T-cell (primary cell): ENCODE data around the gene DIP2C. TPM values are rescaled to one million over a fixed set of nuclear protein-coding genes. Genes with fewer than 3 reads are reported as not detected.
"Not testable (repeated sequence)": the region's sequence is repeated elsewhere in the genome, so short reads cannot be mapped to it uniquely, and the experiment has no call there.

Experiments used
- ATAC-seq, 4 experiments: fragments of 200-7000 bp in 3 of 4; fragments of 150-1000 bp in 1 of 4; cut with Tn5 transposase; replicated peaks in 1 of 4; 1 replicate in 3 of 4; 2 replicates in 1 of 4; pipeline ENCODE4 v1.10.0; 2021; ENCODE audit warnings: moderate library complexity in 3 of 4, mild to moderate bottlenecking in 2 of 4, moderate number of reproducible peaks in 1 of 4
- CTCF ChIA-PET, 2 donors: fragments of 300-600 bp; sonication (Branson Sonifier 250); formaldehyde crosslinking; loops; one replicate each; lab custom pipeline; 2022; ENCODE audit warnings: antibody characterized with exemption in 2 of 2; lab: Charles Lee
- POLR2A ChIA-PET, 2 donors: fragments of 300-600 bp; sonication (Branson Sonifier 250); formaldehyde crosslinking; loops; one replicate each; lab custom pipeline; 2022; ENCODE audit warnings: antibody characterized with exemption in 2 of 2; lab: Charles Lee
- DNase-seq, 35 experiments: peaks; one replicate each; pipeline versions ENCODE4 v3.0.0 to v3.0.0-alpha.2; 2013 to 2023
- H3K27ac ChIP-seq: one replicate; pipeline ENCODE4 v1.5.1; 2013; ENCODE audit warnings: low read length
- H3K27me3 ChIP-seq, 2 experiments: replicated peaks in 1 of 2; 1 replicate in 1 of 2; 2 replicates in 1 of 2; pipeline versions ENCODE4 v1.6.1 to v1.7.0; 2013; ENCODE audit warnings: low read length in 1 of 2, mixed read lengths in 1 of 2; ENCODE audit not compliant: control insufficient read depth in 2 of 2, insufficient read depth in 2 of 2; ENCODE audit errors: extremely low read depth in 1 of 2
- H3K36me3 ChIP-seq, 2 donors: 1 replicate in 1 of 2; 2 replicates in 1 of 2; pipeline versions ENCODE4 v1.6.1 to v1.7.0; 2013; ENCODE audit warnings: low read length in 1 of 2; ENCODE audit not compliant: control insufficient read depth in 2 of 2, insufficient read depth in 1 of 2; ENCODE audit errors: extremely low read depth in 1 of 2
- H3K4me1 ChIP-seq, 2 experiments: 1 replicate in 1 of 2; 2 replicates in 1 of 2; pipeline versions ENCODE4 v1.6.1 to v1.7.0; 2013; ENCODE audit warnings: low read length in 2 of 2, mixed read lengths in 1 of 2; ENCODE audit not compliant: insufficient read depth in 2 of 2, control insufficient read depth in 1 of 2; ENCODE audit errors: extremely low read depth in 1 of 2
- H3K4me3 ChIP-seq, 2 donors: 1 replicate in 1 of 2; 2 replicates in 1 of 2; pipeline versions ENCODE4 v1.5.1 to v1.7.0; 2013; ENCODE audit warnings: mild to moderate bottlenecking in 2 of 2, low read length in 1 of 2, moderate library complexity in 1 of 2; ENCODE audit not compliant: control insufficient read depth in 1 of 2; ENCODE audit errors: extremely low read depth in 1 of 2
- H3K9me3 ChIP-seq: 2 replicates; pipeline ENCODE4 v1.7.0; 2013
- H3K27ac Mint-ChIP-seq, 2 donors: one replicate each; pipeline ENCODE4 v1.8.0; 2020 to 2021; ENCODE audit warnings: mild to moderate bottlenecking in 2 of 2, mixed read lengths in 2 of 2
- H3K27me3 Mint-ChIP-seq, 2 donors: one replicate each; pipeline ENCODE4 v1.8.0; 2021 to 2022; ENCODE audit warnings: mixed read lengths in 2 of 2
- H3K36me3 Mint-ChIP-seq: one replicate; pipeline ENCODE4 v1.8.0; 2021; ENCODE audit warnings: mixed read lengths
- H3K4me1 Mint-ChIP-seq, 3 donors: one replicate each; pipeline ENCODE4 v1.8.0; 2020 to 2022; ENCODE audit warnings: mixed read lengths in 3 of 3, mild to moderate bottlenecking in 1 of 3
- H3K4me3 Mint-ChIP-seq, 3 donors: one replicate each; pipeline ENCODE4 v1.8.0; 2020 to 2022; ENCODE audit warnings: mild to moderate bottlenecking in 3 of 3, mixed read lengths in 3 of 3, moderate library complexity in 3 of 3
- H3K9me3 Mint-ChIP-seq, 3 donors: one replicate each; pipeline ENCODE4 v1.8.0; 2020 to 2022; ENCODE audit warnings: mixed read lengths in 3 of 3
- WGBS: methylation state at CpG from one replicate; pipeline ENCODE4 v1.1.5; 2013; ENCODE audit warnings: missing lambda C conversion rate; ENCODE audit not compliant: insufficient coverage; 5-methylcytosine and 5-hydroxymethylcytosine counted together
- total RNA-seq, 35 experiments: library from RNA in 6 of 35; stranded (reverse) in 6 of 35; fragments of 120-200 nt in 1 of 35; gene quantifications; one replicate each; pipeline versions ENCODE4 v1.2.1 to v1.2.4 and lab custom pipeline; 2013 to 2026

Gene DIP2C
- total RNA-seq, 5 donors from 2014 or later (not counting 1 experiment from before 2014, with no cell fraction given) = 2.7 to 7.4 (median 4.5) TPM

- Histone ChIP-seq H3K27me3 (no peaks in the 10 kb centered on the region), H3K9me3 (no peaks in the 10 kb centered on the region), H3K4me3 (no peak overlapping the region), H3K36me3 (no peaks in the 10 kb centered on the region), H3K4me1 (no peaks in the 10 kb centered on the region), H3K27ac (no peak overlapping the region)
- CTCF ChIA-PET = no interaction called here
- DNase-seq (no peak), ATAC-seq (no peak)
- WGBS = 95% methylated on average over 6 of the region's 11 CpGs
- Mint-ChIP-seq H3K27ac (no peak overlapping the region), H3K4me3 (no peak overlapping the region), H3K27me3 (no peaks in the 10 kb centered on the region), H3K4me1 (peaks cover 0 to 7% (median 3%) of the 10 kb centered on the region in 3 donors), H3K9me3 (no peaks in the 10 kb centered on the region), H3K36me3 (no peaks in the 10 kb centered on the region)
- POLR2A ChIA-PET = no interaction called here
Measured at GRCh38 chr10:267705-268104, 421.8 kb downstream of the DIP2C start.

- no peak overlapping the region for H3K27ac ChIP-seq
Measured at GRCh38 chr10:266974-267425, 422.5 kb downstream of the DIP2C start.

GRCh38 chr10:265816-266588 is 423.5 kb downstream of the DIP2C start:
- H3K27ac ChIP-seq, H3K4me1 ChIP-seq, H3K27me3 ChIP-seq, H3K9me3 ChIP-seq, H3K27ac Mint-ChIP-seq, POLR2A ChIA-PET, H3K4me3 Mint-ChIP-seq, H3K36me3 Mint-ChIP-seq, DNase-seq, CTCF ChIA-PET, H3K27me3 Mint-ChIP-seq, H3K4me1 Mint-ChIP-seq, H3K9me3 Mint-ChIP-seq, H3K36me3 ChIP-seq, H3K4me3 ChIP-seq, ATAC-seq: not testable (repeated sequence)
- no CpG with 5 or more reads among the region's 5 CpGs for WGBS

More at GRCh38 chr10:266974-267425, 422.5 kb downstream of the DIP2C start:
- Histone ChIP-seq H3K4me1 (no peaks in the 10 kb centered on the region), H3K4me3 (no peak overlapping the region), H3K9me3 (no peaks in the 10 kb centered on the region), H3K36me3 (no peaks in the 10 kb centered on the region), H3K27me3 (no peaks in the 10 kb centered on the region)
- ATAC-seq = no peak
- Mint-ChIP-seq H3K4me1 (peaks cover 0 to 7% (median 3%) of the 10 kb centered on the region in 3 donors), H3K9me3 (no peaks in the 10 kb centered on the region), H3K27ac (no peak overlapping the region), H3K36me3 (no peaks in the 10 kb centered on the region), H3K27me3 (no peaks in the 10 kb centered on the region), H3K4me3 (no peak overlapping the region)
- DNase-seq = no peak
- 84% methylated on average over 5 of the region's 8 CpGs for WGBS
- CTCF ChIA-PET = no interaction called here
- POLR2A ChIA-PET = no interaction called here

GRCh38 chr10:265074-265440 is 424.4 kb downstream of the DIP2C start:
- H3K27ac Mint-ChIP-seq, H3K4me1 ChIP-seq, H3K4me3 Mint-ChIP-seq, H3K27me3 Mint-ChIP-seq, H3K36me3 Mint-ChIP-seq, CTCF ChIA-PET, H3K9me3 Mint-ChIP-seq, H3K27ac ChIP-seq, ATAC-seq, H3K4me3 ChIP-seq, H3K4me1 Mint-ChIP-seq, POLR2A ChIA-PET, DNase-seq, H3K36me3 ChIP-seq, H3K9me3 ChIP-seq, H3K27me3 ChIP-seq: not testable (repeated sequence)
- WGBS = 92% methylated on average over 3 of the region's 6 CpGs

DNA sequence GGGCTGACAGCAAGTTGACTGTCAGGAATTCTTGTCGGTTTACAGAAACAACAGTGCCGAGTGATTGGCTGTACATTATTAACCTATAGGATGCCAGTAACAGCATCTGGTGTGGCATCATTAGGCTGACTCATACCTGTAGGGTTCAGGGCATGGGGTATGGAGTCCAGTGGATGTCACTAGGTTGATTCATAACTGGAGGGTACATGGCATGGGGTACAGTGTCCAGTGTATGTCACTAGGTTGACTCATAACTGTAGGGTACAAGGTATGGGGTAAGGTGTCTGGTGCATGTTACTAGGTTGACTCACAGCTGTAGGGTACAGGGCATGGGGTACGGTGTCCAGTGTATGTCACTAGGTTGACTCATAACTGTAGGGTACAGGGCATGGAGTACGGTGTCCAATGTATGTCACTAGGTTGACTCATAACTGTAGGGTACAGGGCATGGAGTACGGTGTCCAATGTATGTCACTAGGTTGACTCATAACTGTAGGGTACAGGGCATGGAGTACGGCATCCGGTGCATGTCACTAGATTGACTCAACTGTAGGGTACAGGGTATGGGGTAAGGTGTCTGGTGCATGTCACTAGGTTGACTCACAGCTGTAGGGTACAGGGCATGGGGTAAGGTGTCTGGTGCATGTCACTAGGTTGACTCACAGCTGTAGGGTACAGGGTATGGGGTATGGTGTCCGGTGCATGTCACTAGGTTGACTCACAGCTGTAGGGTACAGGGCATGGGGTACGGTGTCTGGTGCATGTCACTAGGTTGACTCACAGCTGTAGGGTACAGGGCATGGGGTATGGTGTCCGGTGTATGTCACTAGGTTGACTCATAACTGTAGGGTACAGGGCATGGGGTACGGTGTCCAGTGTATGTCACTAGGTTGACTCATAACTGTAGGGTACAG is 425.1 kb downstream of the DIP2C start:
- CTCF ChIA-PET, H3K4me1 Mint-ChIP-seq, H3K9me3 Mint-ChIP-seq, H3K27ac ChIP-seq, H3K36me3 ChIP-seq, DNase-seq, H3K27ac Mint-ChIP-seq, H3K4me3 ChIP-seq, H3K27me3 Mint-ChIP-seq, POLR2A ChIA-PET, H3K36me3 Mint-ChIP-seq, H3K4me3 Mint-ChIP-seq, ATAC-seq, H3K4me1 ChIP-seq, H3K27me3 ChIP-seq, H3K9me3 ChIP-seq: not testable (repeated sequence)
- 80% methylated on average over 6 of the region's 11 CpGs for WGBS

DNA sequence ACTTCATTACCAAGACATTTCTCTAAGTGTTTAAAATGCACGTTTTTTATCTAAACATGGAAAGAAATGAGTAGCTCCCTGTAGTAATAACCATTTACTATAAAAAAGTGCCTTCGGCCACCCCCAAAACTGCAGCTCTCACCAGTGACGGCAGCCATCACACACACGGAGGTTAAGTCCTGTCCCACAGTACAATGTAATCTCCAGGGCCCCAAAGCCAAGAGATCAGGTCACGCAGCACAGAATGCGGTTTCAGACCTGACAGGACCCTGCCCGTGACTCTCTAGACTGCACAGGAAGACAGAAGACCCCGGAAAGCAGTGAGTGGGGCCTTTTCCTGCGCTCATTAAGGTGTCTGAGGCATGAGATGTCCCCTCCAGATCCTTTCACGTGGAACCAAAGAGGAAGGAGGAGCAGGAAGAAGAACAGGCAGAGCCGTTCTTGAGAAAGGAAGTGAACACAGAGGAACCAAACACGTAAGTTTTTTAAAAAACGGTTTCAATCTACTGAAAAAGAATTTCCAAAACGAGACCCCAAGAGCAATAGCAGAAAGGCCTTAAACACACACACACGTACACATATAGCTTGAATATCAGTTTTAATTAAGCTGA is 428.5 kb downstream of the DIP2C start:
- Mint-ChIP-seq H3K36me3 (peaks cover 3% of the 10 kb centered on the region), H3K27me3 (no peaks in the 10 kb centered on the region), H3K4me3 (no peak overlapping the region), H3K9me3 (peaks cover 0 to 4% (median 0%) of the 10 kb centered on the region in 3 donors), H3K4me1 (peaks cover 0 to 7% (median 3%) of the 10 kb centered on the region in 3 donors), H3K27ac (no peak overlapping the region)
- WGBS = 80% methylated on average over 9 of the region's 15 CpGs
- ATAC-seq (no peak), DNase-seq (no peak)
- Histone ChIP-seq H3K36me3 (peaks cover 0 to 4% of the 10 kb centered on the region in 2 donors), H3K27me3 (no peaks in the 10 kb centered on the region), H3K4me1 (no peaks in the 10 kb centered on the region), H3K27ac (no peak overlapping the region), H3K4me3 (no peak overlapping the region), H3K9me3 (no peaks in the 10 kb centered on the region)
- POLR2A ChIA-PET = no interaction called here
- CTCF ChIA-PET = no interaction called here
